IMR-90 (cell line): Measurements from ENCODE around the gene RNF41. TPM values are rescaled to one million over a fixed set of nuclear protein-coding genes. Genes with fewer than 3 reads are reported as not detected.
A peak's percentile ranks its signal among the peaks of the same experiment; 100 is the strongest.

ENCODE experiments used
- CHD1 ChIP-seq: IDR thresholded peaks from 2 replicates; pipeline ENCODE4 v1.6.1; 2012; ENCODE audit warnings: low read depth, low read length, improper control_type of control experiment
- MAZ ChIP-seq: IDR thresholded peaks from 2 replicates; pipeline ENCODE4 v1.6.1; 2012; ENCODE audit warnings: low read depth, mild to moderate bottlenecking, low read length, improper control_type of control experiment, moderate library complexity, borderline replicate concordance
- RFX5 ChIP-seq: IDR thresholded peaks from 2 replicates; pipeline ENCODE4 v1.8.0; 2012; ENCODE audit warnings: low read depth, mild to moderate bottlenecking, low read length, moderate library complexity
- polyA plus RNA-seq, 3 experiments: library from polyadenylated mRNA; depleted of rRNA; stranded (reverse); fragments of >200 nt; gene quantifications; 2 replicates each; pipeline ENCODE4 v1.2.3, GENCODE V29; 2012; ENCODE audit warnings: low replicate concordance in 1 of 3
- total RNA-seq: library from RNA; depleted of rRNA; stranded (reverse); fragments of >200 nt; gene quantifications from 2 replicates; pipeline ENCODE4 v1.2.3, GENCODE V29; 2012

The RNF41 gene
- total and polyA plus RNA-seq, 2 of the 4 experiments (the other 2 are of a cell fraction): 112 to 272 TPM

DNA sequence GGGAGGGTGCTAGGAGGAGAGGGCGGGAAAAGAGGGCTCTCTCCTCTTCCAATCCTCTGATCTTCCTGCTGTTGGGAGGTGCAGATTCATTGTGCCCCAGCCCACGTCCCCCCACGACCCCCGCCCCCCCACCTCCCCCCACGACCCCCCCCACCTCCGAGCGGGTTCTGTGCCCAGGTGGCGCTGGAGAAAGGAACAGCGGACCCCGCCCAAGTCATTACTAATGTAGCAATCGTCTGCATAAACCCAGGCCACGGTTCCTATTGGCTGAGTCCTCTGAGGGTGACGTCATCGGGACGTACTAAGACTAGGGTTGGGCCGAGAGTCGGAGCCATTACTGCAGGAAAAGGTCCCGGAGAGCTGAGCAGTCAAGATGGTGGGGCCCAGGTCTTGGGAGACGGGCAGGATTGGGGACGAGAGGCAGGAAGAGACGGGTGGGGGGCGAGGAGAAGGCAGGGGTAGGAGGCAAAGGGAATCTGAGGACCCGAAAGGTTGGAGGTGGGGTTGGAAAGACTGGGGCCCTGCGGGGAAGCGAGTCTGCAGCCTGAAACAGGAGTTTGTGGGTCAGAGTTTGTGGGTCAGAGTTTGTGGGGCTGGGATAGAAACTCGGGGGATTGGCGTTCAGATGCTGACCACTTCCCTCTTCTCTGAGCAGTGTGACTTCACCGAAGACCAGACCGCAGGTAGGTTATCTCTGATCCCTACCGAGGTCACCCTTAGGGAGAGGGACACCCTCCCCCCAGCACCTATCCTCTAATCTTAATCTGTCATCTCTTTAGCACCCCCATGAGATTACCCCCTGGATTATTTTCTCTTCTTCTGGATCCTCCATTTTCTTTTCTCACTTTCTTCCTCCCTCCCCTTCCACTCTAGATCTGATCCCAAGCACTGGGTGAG, 63.4 kb downstream of the RNF41 start, which contains the start of gene MYL6 (continued):
- TF ChIP-seq RFX5 (no peak), MAZ (peak; percentile 7), CHD1 (peak; percentile 12; the same call in 1 of the 2 replicates)
